HG02943 (cell line): ENCODE results near the gene ELSPBP1.
"Not testable (repeated sequence)": the region's sequence is repeated elsewhere in the genome, so short reads cannot be mapped to it uniquely, and the experiment has no call there.

Source experiments
- ATAC-seq: cut with Tn5 transposase; IDR thresholded peaks from one replicate; pipeline ENCODE4 v1.9.1; 2021; ENCODE audit warnings: mild to moderate bottlenecking, low read depth, moderate library complexity; ENCODE audit not compliant: unreplicated experiment

ELSPBP1 gene

DNA sequence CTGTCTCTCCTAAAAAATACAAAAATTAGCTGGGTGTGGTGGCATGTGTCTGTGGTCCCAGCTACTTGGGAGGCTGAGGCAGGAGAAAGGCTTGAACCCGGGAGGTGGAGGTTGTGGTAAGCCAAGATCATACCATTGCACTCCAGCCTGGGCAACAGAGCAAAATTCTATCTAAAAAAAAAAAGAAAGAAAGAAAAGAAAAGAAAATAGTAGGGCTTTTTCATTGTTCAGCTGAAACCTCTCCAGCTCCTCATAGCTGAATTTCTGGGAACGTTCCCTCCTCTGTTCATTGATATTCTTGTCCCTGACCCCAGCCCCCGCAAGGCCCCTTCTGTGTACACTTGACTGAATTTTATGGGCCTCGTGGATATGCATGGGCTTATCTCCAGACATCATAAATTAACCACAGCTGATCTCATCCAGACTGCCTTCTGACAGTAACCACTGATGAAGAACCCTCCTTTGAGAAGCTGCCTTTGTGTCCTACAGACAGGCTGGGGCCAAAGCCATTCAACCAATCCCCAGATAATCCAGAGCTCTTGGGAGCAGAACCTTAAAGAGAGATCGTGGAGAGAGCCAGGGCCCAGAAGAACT lies at the start of gene ELSPBP1:
TSS of gene ELSPBP1 (plus strand) at position 424 of the 594 bp plus-strand sequence. CDS start 14,036 bp downstream, outside the sequence.
- no peak for ATAC-seq

DNA sequence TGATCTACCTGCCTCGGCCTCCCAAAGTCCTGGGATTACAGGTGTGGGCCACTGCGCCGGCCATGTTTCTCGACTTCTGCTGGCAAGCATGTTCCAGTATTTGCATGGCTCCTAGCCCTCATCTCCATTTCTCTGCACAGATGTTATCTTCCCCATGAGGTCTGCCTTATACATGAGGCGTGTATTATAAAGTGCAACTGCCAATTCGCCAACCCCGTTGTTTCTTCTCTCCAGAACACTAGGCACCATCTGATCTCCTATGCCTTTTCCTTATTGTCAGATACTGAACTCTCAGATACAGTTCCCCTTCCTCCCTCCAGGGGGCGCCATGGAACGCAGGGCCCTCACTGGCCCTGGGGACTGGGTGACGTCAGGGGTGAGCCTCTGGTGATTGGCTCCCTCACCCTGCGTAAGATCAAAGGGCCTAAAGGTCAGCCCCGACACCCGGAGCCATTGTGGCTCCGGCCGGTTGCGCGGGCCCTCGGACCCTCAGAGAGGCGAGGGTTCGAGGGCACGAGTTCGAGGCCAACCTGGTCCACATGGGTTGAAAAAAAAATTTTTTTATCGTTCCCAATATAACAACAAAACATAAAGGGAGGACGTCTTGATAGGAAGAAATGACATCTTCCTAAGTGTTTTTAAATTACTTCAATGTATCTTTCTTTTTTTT lies 44.4 kb upstream of the ELSPBP1 start:
- ATAC-seq: not testable (repeated sequence)

DNA sequence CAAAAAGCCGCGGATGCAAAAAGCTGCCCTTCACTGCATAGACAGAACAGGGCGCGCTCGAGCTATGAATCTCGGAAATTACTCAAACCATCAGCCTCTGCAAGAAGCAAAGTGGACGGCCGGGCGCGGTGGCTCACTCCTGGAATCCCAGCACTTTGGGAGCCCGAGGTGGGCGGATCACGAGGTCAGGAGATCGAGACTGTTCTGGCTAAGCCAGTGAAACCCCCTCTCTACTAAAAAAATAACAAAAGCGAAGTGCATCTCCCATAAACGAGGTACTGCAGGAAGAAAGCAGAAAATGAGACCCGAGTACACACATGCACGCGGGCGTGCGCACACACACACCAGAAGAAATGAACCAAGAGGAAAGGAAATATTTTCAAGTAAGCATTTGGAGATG lies 42.3 kb upstream of the ELSPBP1 start:
- ATAC-seq: not testable (repeated sequence)

DNA sequence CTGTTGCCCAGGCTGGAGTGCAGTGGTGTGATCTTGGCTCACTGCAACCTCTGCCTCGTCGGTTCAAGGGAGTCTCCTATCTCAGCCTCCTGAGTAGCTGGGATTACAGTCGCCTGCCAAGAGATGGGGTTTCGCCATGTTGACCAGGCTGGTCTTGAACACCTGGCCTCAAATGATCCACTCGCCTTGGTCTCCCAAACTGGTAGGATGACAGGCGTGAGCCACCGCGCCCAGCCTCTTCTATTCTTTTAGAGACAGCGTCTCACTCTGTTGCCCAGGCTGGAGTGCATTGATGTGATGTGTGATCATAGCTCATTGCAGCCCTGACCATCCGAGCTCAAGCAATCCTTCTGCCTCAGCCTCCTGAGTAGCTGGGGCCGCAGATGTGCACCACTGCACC lies 38.5 kb upstream of the ELSPBP1 start:
- not testable (repeated sequence) for ATAC-seq

DNA sequence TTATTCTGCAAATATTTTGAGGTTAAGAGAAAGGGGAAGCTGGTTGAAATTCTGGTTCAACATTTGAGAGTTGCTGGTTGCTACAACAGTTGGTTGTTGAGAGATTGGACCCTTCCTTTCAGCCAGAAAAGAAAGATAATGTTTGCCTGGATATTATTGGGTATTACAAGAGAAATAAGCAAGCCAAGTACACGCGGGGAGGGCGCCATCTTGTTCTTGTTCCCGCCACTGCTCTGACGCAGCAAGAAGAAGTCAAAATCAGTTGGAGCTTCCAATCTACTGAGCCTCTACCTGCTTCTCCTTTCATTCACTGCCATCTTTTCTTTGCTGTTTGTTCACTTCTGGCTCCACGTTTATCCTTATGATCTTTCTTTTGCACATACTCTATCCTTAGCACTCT lies 20.9 kb upstream of the ELSPBP1 start:
- no peak for ATAC-seq

DNA sequence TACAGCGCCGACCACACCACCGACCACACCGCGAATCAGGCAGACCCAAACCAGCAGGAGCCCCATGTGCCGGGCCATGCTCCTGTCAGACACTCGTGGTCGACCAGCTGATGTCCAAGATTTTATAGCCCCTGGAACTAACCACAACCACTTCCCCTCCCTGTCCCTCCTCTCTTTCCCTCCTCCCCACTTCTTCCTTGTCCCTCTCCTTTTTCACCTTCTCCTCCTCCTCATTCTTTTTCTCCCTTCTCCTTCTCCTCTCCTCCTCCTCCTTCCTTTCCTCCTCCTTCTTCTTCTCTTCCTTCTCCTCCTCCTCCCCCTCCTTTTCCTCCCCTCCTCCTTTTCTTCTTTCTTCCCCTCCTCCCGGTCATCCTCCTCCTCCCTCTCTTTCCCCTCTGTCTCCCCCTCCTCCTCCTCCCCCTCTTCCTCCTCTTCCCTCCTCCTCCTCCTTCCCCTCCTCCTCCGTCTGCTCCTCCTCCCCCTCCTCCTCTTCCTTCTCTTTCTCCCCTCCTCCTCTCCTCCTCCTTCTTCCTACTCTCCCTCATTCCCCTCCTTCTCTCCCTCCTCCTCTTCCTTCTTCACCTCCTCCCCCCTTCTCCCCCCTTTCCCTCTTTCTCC lies 3.1 kb upstream of the ELSPBP1 start:
- ATAC-seq: no peak

DNA sequence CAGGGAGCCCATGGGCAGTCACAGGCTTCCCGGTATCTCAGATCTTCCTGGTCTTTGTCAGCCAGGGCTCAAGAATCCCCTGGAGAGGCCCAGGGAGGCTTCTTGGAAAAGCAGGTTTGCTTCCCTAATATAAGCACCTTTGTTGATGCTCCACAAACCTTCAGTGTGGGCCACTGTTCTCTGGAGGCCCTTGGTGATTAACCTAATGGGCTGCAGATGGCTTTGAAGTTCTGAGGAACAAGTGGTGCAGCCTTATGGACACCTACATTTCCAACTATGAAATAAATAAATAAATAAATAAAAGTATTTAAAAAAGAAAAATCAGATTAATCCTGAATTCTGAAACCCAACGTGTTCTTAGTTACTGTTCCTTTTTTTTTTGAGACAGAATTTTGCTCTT lies 2.4 kb upstream of the ELSPBP1 start, which contains the start of gene BSPH1:
TSS of gene BSPH1 (minus strand) at position 101 of the 400 bp plus-strand sequence. CDS start at position 12, 89 bp downstream.
- no peak for ATAC-seq

DNA sequence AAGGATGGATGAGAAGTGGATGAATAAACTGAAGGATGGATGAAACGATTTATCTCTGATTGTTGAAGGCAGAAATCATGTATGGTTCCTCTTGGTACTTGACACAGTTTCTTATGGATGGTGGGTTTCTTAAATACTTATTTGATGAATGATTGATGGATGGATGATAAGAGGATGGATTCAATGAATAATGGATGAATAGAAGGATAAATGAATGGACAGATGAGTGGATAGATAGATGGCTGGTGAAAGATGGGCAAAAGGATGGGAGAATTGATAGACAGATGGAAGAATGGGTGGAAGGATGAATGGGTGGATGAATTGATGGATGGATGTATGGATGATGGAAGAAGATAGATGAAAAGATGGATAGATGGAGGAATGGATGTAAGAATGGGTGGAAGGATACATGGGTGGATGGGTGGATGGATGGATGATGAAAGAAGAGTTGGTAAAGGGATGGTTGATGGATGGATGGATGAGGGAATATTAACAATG lies 1.8 kb downstream of the ELSPBP1 start:
- ATAC-seq: no peak

DNA sequence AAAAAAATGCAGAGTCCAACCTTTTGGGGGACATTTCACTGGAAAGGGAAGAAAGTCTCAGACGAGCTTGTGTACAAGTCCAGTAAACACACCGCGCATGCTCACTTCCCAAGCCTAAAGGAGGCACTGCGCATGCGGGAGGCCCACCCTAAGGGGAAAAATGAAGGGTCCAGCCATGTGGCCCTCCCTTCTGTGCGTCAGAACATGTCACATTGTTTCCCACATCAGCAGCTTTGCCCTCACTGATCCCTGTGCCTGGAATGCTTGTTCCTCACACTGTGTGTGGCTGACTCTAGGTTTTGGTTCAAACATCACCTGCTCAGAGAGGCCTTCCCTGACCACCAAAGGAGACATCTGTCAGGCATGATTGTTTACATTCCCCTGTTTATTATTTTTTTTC lies 4.4 kb downstream of the ELSPBP1 start:
- ATAC-seq: no peak

DNA sequence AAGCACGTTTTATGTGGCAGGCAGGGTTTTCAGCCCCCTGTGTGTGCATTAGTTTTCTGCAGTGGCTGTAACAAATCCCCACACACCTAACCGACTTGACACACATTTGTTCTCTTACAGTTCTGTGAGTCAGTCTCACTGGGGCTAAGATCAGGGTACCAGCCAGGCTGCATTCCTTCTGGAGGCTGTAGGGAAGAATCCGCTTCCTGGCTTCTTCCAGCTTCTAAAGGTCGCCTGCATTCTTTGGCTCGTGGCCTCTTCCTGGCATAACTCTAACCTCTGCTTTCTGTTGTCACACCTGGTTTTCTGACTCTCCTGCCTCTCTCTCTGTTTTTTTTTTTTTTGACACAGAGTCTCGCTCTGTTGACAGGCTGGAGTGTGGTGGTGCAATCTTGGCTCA lies 6.4 kb downstream of the ELSPBP1 start:
- ATAC-seq: no peak

DNA sequence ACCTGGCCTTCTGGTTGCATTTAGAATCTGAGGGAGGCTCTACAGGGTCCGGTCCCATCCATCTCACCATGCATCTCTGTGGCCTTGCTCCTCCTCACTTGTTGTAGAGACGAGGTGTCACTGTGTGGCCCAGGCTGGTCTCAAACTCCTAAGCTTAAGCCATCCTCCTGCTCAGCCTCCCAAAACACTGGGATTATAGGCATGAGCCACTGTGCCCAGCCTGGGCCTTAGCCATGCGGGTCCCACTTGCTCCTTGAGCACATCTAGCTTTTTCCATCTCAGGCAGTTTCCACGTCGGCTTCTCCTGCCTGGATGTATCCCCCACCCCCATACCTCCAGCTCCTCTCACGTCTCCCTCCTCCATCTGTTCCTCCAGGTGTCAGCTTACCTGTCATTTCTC lies 9.8 kb downstream of the ELSPBP1 start:
- ATAC-seq: no peak

DNA sequence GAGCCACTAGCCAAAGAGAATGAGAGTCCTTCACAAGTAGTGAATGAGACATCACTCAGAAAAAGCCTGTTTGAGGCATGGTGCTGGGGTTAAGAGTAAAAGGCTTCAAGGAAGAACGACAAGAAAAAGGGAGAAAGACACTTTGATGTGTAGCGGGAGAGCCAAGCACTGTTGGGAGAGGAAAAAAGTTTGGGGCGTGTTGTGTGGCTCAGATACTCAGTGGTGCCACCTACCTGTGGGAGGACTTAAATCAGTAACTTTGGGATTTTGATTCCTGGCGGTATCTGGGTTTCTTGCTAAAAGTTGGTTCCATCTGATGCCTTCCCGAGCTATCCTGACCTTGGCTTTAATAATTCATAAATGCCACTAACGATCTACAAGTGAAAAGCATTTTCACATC lies 12.3 kb downstream of the ELSPBP1 start:
- no peak for ATAC-seq

DNA sequence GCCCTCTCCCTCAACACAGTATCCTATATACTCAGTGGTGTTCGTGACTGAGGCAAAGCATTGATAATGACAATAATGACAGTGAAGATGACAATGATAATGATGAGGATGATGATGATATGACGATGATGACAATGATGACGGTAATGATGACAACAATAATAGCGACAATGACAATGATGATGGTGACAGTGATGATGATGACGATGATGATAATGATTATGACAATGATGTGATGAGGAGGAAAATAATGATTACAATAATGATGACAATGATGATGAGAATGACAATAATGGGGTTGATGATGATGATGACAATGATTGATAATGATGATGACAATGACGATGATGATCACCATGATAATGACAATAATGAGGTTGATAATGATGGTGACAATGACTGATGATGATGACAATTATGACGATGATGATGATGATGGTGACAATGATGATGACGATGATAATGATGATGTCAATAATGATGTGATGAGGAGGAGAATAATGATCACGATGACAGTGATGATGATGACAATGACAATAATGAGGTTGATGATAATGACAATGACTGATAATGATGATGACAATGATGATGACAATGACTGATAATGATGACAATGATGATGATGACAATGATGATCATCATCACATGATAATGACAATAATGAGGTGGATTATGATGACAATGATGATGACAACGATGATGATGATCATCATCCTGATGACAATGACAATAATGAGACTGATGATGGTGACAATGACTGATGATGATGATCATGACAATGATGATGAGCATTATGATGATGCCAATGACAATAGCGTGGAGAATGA lies 16.7 kb downstream of the ELSPBP1 start:
- ATAC-seq: no peak

DNA sequence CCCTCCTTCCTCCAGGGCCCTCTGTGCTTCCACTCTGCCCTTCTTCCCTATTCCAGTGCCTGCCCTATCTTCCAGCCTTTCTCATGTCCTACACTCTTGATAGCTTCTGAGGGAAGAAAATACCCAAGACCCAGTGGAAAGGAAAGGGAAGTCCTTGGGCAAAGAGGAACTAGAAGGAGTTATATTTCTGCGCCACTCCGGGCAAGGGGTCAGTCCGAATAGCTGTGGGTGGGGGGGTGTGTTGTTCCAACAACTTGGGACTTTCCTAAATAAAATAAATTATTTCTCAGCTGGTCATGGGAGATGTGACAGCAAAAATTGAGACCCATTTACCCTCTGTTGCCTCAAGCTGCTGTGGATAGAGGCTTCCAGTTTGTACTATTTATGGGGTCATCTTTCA lies 26.3 kb downstream of the ELSPBP1 start:
- no peak for ATAC-seq

DNA sequence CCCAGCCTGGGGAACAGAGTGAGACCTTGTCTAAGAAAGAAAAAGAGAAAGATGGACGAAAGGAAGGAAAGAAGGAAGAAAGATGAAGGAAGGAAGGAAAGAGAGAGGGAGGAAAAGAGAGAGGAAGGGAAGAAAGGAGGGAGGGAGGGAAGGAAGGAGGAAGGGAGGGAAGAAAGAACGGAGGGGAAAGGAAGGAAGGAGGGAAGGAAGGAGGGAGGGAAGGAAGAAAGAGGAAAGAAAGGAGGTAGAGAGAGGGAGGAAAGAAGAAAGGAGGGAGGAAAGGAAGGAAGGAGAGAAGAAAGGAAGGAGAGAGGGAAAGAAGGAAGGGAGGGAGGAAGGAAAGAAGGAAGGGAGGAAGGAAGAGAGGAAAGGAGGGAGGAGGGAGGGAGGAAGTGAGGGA lies 28.6 kb downstream of the ELSPBP1 start:
- no peak for ATAC-seq

DNA sequence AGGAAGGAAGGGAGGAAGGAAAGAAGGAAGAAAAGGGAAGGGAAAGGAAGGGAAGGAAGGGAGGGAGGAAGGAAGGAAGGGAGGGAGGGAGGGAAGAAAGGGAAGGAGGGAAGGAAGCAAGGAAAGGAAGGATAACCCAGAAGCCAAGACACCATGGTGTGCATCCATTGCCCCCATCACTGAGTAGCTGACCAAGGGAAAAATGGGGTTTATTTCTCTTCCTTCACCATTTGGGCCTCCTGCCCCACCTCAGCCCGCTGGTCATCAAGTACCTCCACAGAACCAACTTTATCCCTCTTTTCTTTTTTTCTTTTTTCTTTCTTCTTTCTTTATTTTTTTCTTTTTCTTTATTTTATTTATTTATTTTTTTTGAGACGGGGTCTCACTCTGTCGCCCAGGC lies 29.1 kb downstream of the ELSPBP1 start:
- no peak for ATAC-seq

DNA sequence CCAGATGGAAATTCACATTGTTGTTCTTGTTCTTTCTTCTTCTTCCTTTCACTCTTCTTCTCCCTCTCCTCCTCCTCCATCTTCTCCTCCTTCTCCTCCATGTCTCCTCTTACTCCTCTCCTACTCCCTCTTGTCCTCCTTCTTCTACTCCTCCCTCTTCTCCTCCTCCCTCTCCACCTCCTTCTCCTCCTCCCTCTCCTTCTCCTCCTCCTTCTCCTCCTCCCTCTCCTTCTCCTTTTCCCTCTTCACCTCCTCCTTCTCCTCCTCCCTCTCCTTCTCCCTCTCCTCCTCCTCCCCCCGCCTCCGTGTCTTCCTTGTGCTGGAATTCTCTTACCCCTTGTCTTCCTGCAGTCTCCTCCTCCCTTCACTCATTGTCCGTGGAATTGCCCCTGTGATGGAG lies 31.0 kb downstream of the ELSPBP1 start:
- ATAC-seq: no peak

DNA sequence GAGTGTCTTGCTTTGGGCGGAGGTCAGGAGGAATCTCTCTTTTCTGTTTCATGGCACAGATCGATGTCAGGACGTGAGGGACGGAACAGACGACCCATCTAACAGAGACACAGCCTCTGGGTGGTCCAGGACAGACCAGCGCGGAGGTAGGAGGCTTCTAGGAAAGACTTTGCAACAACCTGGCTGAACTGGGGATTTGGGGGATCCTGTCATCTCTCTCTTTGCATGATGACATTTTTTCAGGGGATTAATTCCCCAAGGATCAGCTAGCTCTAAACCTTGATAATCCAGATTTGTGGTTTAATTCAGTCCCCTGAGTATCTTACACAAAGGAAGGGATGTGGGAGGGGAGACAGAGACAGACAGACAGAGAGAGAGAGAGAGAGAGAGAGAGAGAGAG lies 35.0 kb downstream of the ELSPBP1 start:
- no peak for ATAC-seq

DNA sequence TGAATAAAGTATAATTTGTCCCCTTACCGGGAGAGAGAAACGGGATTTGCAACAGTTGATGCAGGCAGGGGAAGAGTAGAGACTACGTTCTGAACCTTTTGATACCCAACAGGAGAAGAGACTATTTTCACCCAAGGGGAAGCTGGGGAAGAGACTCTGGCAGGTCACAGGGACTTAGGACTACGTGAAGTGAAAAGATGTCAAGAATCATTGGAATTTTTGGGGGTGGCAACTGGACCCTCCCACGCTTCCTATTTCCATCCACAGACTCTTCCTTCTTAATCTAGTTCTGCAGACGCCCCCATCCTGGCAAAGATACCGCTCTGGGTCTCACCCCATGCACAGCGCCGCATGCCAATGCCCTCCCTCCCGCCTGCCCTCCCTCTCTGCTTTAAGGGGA lies 35.6 kb downstream of the ELSPBP1 start:
- no peak for ATAC-seq

DNA sequence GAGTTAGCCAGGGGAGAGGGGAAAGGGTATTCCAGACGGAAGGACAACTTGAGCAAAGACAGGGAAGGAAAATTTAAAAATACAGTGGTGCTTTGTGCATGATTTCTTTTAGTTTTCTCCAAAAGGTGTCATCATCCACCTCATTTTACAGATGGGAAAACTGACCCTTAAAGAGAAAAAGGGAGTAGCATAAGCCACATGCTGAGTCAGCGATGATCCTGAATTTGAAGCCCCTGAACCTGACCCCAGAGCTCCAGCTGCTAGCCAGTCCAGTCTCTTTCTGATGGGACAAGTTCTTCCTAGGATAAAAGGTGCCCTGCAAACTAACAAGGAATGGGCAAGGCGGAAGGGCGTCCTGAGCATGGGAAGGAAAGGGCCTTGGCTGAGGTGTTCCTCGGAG lies 39.2 kb downstream of the ELSPBP1 start:
- no peak for ATAC-seq

DNA sequence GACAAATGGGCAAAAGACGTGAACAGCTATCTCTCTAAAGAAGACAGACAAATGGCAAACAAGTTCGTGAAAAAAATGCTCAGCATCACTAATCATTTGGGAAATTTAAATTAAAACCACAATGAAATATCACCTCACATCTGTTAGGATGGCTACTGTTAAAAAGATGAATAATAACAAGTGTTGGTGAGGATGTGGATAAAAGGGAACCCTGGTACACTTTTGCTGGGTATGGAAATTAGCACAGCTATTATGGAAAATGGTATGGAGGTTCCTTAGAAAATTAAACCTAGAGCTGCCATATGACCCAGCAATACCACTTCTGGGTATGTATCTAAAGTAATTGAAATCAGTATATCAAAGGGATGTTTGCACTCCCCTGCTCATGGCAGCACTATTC lies 42.3 kb downstream of the ELSPBP1 start:
- no peak for ATAC-seq
